H9 (cell line): ENCODE measurements around the gene TMEM219. TPM values are rescaled to one million over a fixed set of nuclear protein-coding genes. Genes with fewer than 3 reads are reported as not detected.

Experiments
- DNase-seq: peaks from one replicate; pipeline ENCODE4 v3.0.0-alpha.2; 2017
- H2AFZ ChIP-seq: one replicate; pipeline ENCODE4 v1.6.1; 2013; ENCODE audit warnings: mild to moderate bottlenecking, low read length, control low read depth, moderate library complexity
- H2AK5ac ChIP-seq: 2 replicates; pipeline ENCODE4 v1.6.1; 2013; ENCODE audit warnings: low read length, control low read depth, mixed read lengths; ENCODE audit not compliant: insufficient read length
- H2BK120ac ChIP-seq: one replicate; pipeline ENCODE4 v1.6.1; 2013; ENCODE audit warnings: low read depth, mild to moderate bottlenecking, low read length, control low read depth, inconsistent platforms; ENCODE audit not compliant: poor library complexity, severe bottlenecking
- H2BK12ac ChIP-seq: 2 replicates; pipeline ENCODE4 v1.6.1; 2013; ENCODE audit warnings: low read length, control low read depth, mixed read lengths, low read depth; ENCODE audit not compliant: insufficient read length
- H2BK15ac ChIP-seq: 2 replicates; pipeline ENCODE4 v1.6.1; 2013; ENCODE audit warnings: low read depth, low read length, control low read depth
- H2BK20ac ChIP-seq: one replicate; pipeline ENCODE4 v1.6.1; 2013; ENCODE audit warnings: low read depth, mild to moderate bottlenecking, low read length, control low read depth, inconsistent platforms; ENCODE audit not compliant: poor library complexity, severe bottlenecking
- H2BK5ac ChIP-seq: 2 replicates; pipeline ENCODE4 v1.6.1; 2013; ENCODE audit warnings: low read length, control low read depth, mixed read lengths; ENCODE audit not compliant: insufficient read length
- H3K14ac ChIP-seq: 2 replicates; pipeline ENCODE4 v1.6.1; 2013; ENCODE audit warnings: low read length, control low read depth; ENCODE audit not compliant: insufficient read depth
- H3K18ac ChIP-seq: 2 replicates; pipeline ENCODE4 v1.6.1; 2013; ENCODE audit warnings: low read depth, mild to moderate bottlenecking, mixed read lengths, low read length, control low read depth; ENCODE audit not compliant: insufficient read length
- H3K23ac ChIP-seq: 2 replicates; pipeline ENCODE4 v1.6.1; 2013; ENCODE audit warnings: low read length, control low read depth, mixed read lengths, low read depth; ENCODE audit not compliant: insufficient read length
- H3K23me2 ChIP-seq: 2 replicates; pipeline ENCODE4 v1.6.1; 2013; ENCODE audit warnings: low read depth, mild to moderate bottlenecking, mixed read lengths, low read length, control low read depth; ENCODE audit not compliant: insufficient read length, poor library complexity, severe bottlenecking
- H3K27ac ChIP-seq: 2 replicates; pipeline ENCODE4 v1.5.1; 2013; ENCODE audit warnings: low read length, control low read depth, mixed read lengths, low read depth; ENCODE audit not compliant: insufficient read length
- H3K27me3 ChIP-seq: 2 replicates; pipeline ENCODE4 v1.6.1; 2013; ENCODE audit warnings: low read length, control low read depth, inconsistent platforms; ENCODE audit not compliant: insufficient read depth
- H3K4ac ChIP-seq: 2 replicates; pipeline ENCODE4 v1.6.1; 2013; ENCODE audit warnings: low read depth, mild to moderate bottlenecking, control low read depth, inconsistent platforms, low read length, moderate library complexity
- H3K4me1 ChIP-seq: 2 replicates; pipeline ENCODE4 v1.6.1; 2013; ENCODE audit warnings: low read length, control low read depth, inconsistent platforms; ENCODE audit not compliant: insufficient read depth
- H3K4me2 ChIP-seq: 2 replicates; pipeline ENCODE4 v1.6.1; 2013; ENCODE audit warnings: low read length, control low read depth, mixed read lengths; ENCODE audit not compliant: insufficient read length, insufficient read depth
- H3K56ac ChIP-seq: 2 replicates; pipeline ENCODE4 v1.6.1; 2013; ENCODE audit warnings: low read depth, mild to moderate bottlenecking, mixed read lengths, low read length, control low read depth; ENCODE audit not compliant: insufficient read length
- H3K79me1 ChIP-seq: 2 replicates; pipeline ENCODE4 v1.6.1; 2013; ENCODE audit warnings: low read depth, mild to moderate bottlenecking, moderate library complexity, low read length, control low read depth, inconsistent platforms; ENCODE audit not compliant: insufficient read depth, poor library complexity, severe bottlenecking
- H3K79me2 ChIP-seq: 2 replicates; pipeline ENCODE4 v1.6.1; 2013; ENCODE audit warnings: low read length, control low read depth, inconsistent platforms; ENCODE audit not compliant: insufficient read depth
- H3K9ac ChIP-seq: 2 replicates; pipeline ENCODE4 v1.6.1; 2013; ENCODE audit warnings: low read length, control low read depth, mixed read lengths; ENCODE audit not compliant: insufficient read length; ENCODE audit errors: extremely low read depth
- H3K9me3 ChIP-seq: one replicate; pipeline ENCODE4 v1.6.1; 2013; ENCODE audit warnings: low read depth, low read length, inconsistent platforms; ENCODE audit not compliant: control insufficient read depth
- H3T11ph ChIP-seq: one replicate; pipeline ENCODE4 v1.6.1; 2013; ENCODE audit warnings: mild to moderate bottlenecking, low read length, control low read depth, inconsistent platforms
- H4K20me1 ChIP-seq: one replicate; pipeline ENCODE4 v1.6.1; 2013; ENCODE audit not compliant: control insufficient read depth, insufficient read length, insufficient read depth
- H4K5ac ChIP-seq: 2 replicates; pipeline ENCODE4 v1.6.1; 2013; ENCODE audit warnings: low read depth, mild to moderate bottlenecking, mixed read lengths, low read length, control low read depth; ENCODE audit not compliant: insufficient read length
- H4K8ac ChIP-seq: replicated peaks from 2 replicates; pipeline ENCODE4 v1.6.1; 2013; ENCODE audit warnings: low read length, control low read depth, mixed read lengths, low read depth; ENCODE audit not compliant: insufficient read length
- H4K91ac ChIP-seq: 2 replicates; pipeline ENCODE4 v1.6.1; 2013; ENCODE audit warnings: low read depth, mild to moderate bottlenecking, moderate library complexity, mixed read lengths, low read length, control low read depth; ENCODE audit not compliant: insufficient read length
- H3K27ac Mint-ChIP-seq, 3 experiments: 2 replicates in 2 of 3; 3 replicates in 1 of 3; pipeline ENCODE4 v1.8.0; 2020 to 2021; ENCODE audit warnings: mixed read lengths in 3 of 3, mild to moderate bottlenecking in 1 of 3, moderate library complexity in 1 of 3
- H3K27me3 Mint-ChIP-seq: 2 replicates; pipeline ENCODE4 v1.8.0; 2021; ENCODE audit warnings: low read depth, mild to moderate bottlenecking, moderate library complexity, mixed read lengths
- H3K36me3 Mint-ChIP-seq, 3 experiments: 2 replicates in 2 of 3; 3 replicates in 1 of 3; pipeline ENCODE4 v1.8.0; 2020 to 2021; ENCODE audit warnings: low read depth in 3 of 3, mixed read lengths in 3 of 3; ENCODE audit not compliant: insufficient read depth in 1 of 3
- H3K4me1 Mint-ChIP-seq, 2 experiments: 2 replicates each; pipeline ENCODE4 v1.8.0; 2020; ENCODE audit warnings: mixed read lengths in 2 of 2
- H3K4me3 Mint-ChIP-seq, 2 experiments: 2 replicates in 1 of 2; 3 replicates in 1 of 2; pipeline ENCODE4 v1.8.0; 2020 to 2021; ENCODE audit warnings: mild to moderate bottlenecking in 2 of 2, mixed read lengths in 2 of 2, moderate library complexity in 1 of 2
- H3K9me3 Mint-ChIP-seq, 2 experiments: 2 replicates in 1 of 2; 3 replicates in 1 of 2; pipeline ENCODE4 v1.8.0; 2020; ENCODE audit warnings: mild to moderate bottlenecking in 2 of 2, mixed read lengths in 2 of 2, moderate library complexity in 1 of 2
- WGBS: extraction: QIAGEN DNeasy Blood & Tissue Kit; methylation state at CpG from one replicate; pipeline ENCODE4 v1.1.7; 2013; ENCODE audit warnings: missing lambda C conversion rate, low lambda C conversion rate, mixed read lengths; ENCODE audit not compliant: insufficient read length; ENCODE audit errors: extremely low coverage; 5-methylcytosine and 5-hydroxymethylcytosine counted together
- total RNA-seq: library from RNA; stranded (reverse); gene quantifications from 2 replicates; pipeline ENCODE4 v1.2.1, GENCODE V29; 2021
- TF ChIP-seq, protein P1 (sequence below): fragments of 200-600 bp; sonication (generic); conservative IDR thresholded peaks from 3 replicates; pipeline ENCODE4 v1.8.0; 2021; ENCODE audit warnings: antibody characterized with exemption, mild to moderate bottlenecking

TMEM219 gene
- total RNA-seq, 1 experiment from 2014 or later: 89.1 TPM

DNA sequence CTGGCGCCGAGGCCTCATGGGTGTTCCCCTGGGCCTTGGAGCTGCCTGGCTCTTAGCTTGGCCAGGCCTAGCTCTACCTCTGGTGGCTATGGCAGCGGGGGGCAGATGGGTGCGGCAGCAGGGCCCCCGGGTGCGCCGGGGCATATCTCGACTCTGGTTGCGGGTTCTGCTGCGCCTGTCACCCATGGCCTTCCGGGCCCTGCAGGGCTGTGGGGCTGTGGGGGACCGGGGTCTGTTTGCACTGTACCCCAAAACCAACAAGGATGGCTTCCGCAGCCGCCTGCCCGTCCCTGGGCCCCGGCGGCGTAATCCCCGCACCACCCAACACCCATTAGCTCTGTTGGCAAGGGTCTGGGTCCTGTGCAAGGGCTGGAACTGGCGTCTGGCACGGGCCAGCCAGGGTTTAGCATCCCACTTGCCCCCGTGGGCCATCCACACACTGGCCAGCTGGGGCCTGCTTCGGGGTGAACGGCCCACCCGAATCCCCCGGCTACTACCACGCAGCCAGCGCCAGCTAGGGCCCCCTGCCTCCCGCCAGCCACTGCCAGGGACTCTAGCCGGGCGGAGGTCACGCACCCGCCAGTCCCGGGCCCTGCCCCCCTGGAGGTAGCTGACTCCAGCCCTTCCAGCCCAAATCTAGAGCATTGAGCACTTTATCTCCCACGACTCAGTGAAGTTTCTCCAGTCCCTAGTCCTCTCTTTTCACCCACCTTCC lies 25.6 kb downstream of the TMEM219 start:
- Histone ChIP-seq H2BK15ac (no peak overlapping the region), H3K4ac (no peak overlapping the region), H3K14ac (no peak overlapping the region), H3K79me2 (no peaks in the 10 kb centered on the region), H2BK20ac (no peak overlapping the region), H3K27ac (no peak overlapping the region), H4K8ac (no peak overlapping the region), H3K56ac (no peak overlapping the region), H4K91ac (no peak overlapping the region), H3K4me1 (no peaks in the 10 kb centered on the region), H3K23ac (no peak overlapping the region), H3K27me3 (no peaks in the 10 kb centered on the region), H4K20me1 (no peaks in the 10 kb centered on the region), H3K23me2 (no peaks in the 10 kb centered on the region), H2BK5ac (no peak overlapping the region), H3K4me2 (no peak overlapping the region), H3K9me3 (no peaks in the 10 kb centered on the region), H2AK5ac (no peak overlapping the region), H2BK12ac (no peak overlapping the region), H2BK120ac (no peak overlapping the region), H3K18ac (no peak overlapping the region), H3K79me1 (no peaks in the 10 kb centered on the region), H4K5ac (no peak overlapping the region), H2AFZ (no peak overlapping the region), H3K9ac (no peak overlapping the region), H3T11ph (no peak overlapping the region)
- no CpG with 5 or more reads among the region's 35 CpGs for WGBS
- H3K27me3 Mint-ChIP-seq: no peaks in the 10 kb centered on the region; the same call in 1 of the 2 replicates
- no peaks in the 10 kb centered on the region for H3K9me3 Mint-ChIP-seq
- no peak overlapping the region for H3K27ac Mint-ChIP-seq
- no peak for DNase-seq
- H3K4me1 Mint-ChIP-seq: no peaks in the 10 kb centered on the region
- TF ChIP-seq, protein P1, sequence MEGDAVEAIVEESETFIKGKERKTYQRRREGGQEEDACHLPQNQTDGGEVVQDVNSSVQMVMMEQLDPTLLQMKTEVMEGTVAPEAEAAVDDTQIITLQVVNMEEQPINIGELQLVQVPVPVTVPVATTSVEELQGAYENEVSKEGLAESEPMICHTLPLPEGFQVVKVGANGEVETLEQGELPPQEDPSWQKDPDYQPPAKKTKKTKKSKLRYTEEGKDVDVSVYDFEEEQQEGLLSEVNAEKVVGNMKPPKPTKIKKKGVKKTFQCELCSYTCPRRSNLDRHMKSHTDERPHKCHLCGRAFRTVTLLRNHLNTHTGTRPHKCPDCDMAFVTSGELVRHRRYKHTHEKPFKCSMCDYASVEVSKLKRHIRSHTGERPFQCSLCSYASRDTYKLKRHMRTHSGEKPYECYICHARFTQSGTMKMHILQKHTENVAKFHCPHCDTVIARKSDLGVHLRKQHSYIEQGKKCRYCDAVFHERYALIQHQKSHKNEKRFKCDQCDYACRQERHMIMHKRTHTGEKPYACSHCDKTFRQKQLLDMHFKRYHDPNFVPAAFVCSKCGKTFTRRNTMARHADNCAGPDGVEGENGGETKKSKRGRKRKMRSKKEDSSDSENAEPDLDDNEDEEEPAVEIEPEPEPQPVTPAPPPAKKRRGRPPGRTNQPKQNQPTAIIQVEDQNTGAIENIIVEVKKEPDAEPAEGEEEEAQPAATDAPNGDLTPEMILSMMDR: no peak
- H3K36me3 Mint-ChIP-seq: peaks cover 35 to 76% (median 74%) of the 10 kb centered on the region in 3 experiments
- no peak overlapping the region for H3K4me3 Mint-ChIP-seq
